SU-DHL-6 (cell line): ENCODE data around the gene NHLRC2.

Source experiments
- H2AFZ ChIP-seq: fragments of 200-600 bp; sonication (generic); 2 replicates; pipeline ENCODE4 v1.6.1; 2014; ENCODE audit warnings: low read depth, mild to moderate bottlenecking, moderate library complexity, mixed read lengths, antibody characterized with exemption, low read length; ENCODE audit not compliant: severe bottlenecking
- H3F3A ChIP-seq: fragments of 200-600 bp; shearing (Covaris generic); 2 replicates; pipeline ENCODE4 v1.6.0; 2016; ENCODE audit warnings: antibody characterized with exemption, mild to moderate bottlenecking; ENCODE audit not compliant: insufficient read depth
- H3K27ac ChIP-seq: fragments of 200-600 bp; sonication (generic); 2 replicates; pipeline ENCODE4 v1.5.1; 2016; ENCODE audit warnings: low read depth, mild to moderate bottlenecking, low read length, moderate library complexity, mixed read lengths
- H3K27me3 ChIP-seq: fragments of 200-600 bp; sonication (generic), shearing (Covaris generic); 2 replicates; pipeline ENCODE4 v1.6.0; 2014; ENCODE audit warnings: mild to moderate bottlenecking, low read length
- H3K36me3 ChIP-seq: fragments of 200-600 bp; sonication (generic); 2 replicates; pipeline ENCODE4 v1.6.1; 2014; ENCODE audit warnings: mild to moderate bottlenecking, low read length, mixed read lengths
- H3K4me2 ChIP-seq: fragments of 300-600, 200-600 bp; shearing (Covaris generic), sonication (generic); 2 replicates; pipeline ENCODE4 v1.6.0; 2014; ENCODE audit warnings: low read length, low read depth, mild to moderate bottlenecking; ENCODE audit not compliant: poor library complexity, severe bottlenecking
- H3K4me3 ChIP-seq: fragments of 200-600 bp; sonication (generic); 2 replicates; pipeline ENCODE4 v1.5.1; 2014; ENCODE audit warnings: antibody characterized with exemption, low read length, mild to moderate bottlenecking, mixed read lengths; ENCODE audit not compliant: insufficient read depth, poor library complexity, severe bottlenecking
- H3K79me2 ChIP-seq: fragments of 200-600 bp; sonication (generic); 2 replicates; pipeline ENCODE4 v1.6.1; 2014; ENCODE audit warnings: mild to moderate bottlenecking, low read length, moderate library complexity; ENCODE audit not compliant: insufficient read depth
- H3K9ac ChIP-seq: fragments of 200-600 bp; sonication (generic); 2 replicates; pipeline ENCODE4 v1.7.0; 2014; ENCODE audit warnings: mild to moderate bottlenecking, low read length
- H3K9me2 ChIP-seq: fragments of 200-600 bp; sonication (generic); replicated peaks from 2 replicates; pipeline ENCODE4 v1.6.1; 2014; ENCODE audit warnings: low read length; ENCODE audit not compliant: insufficient read depth
- H3K9me3 ChIP-seq: fragments of 200-600 bp; sonication (generic); 2 replicates; pipeline ENCODE4 v1.6.1; 2014; ENCODE audit warnings: low read length, mixed read lengths; ENCODE audit not compliant: insufficient read depth
- H4K20me1 ChIP-seq: fragments of 200-600 bp; sonication (generic); 2 replicates; pipeline ENCODE4 v1.6.1; 2014; ENCODE audit warnings: low read depth, mild to moderate bottlenecking, antibody characterized with exemption, low read length, moderate library complexity, mixed read lengths
- CTCF ChIP-seq: fragments of 200-600 bp; sonication (generic); IDR thresholded peaks from one replicate; pipeline ENCODE4 v1.5.1; 2017; ENCODE audit warnings: antibody characterized with exemption, mild to moderate bottlenecking, low read length, moderate library complexity; ENCODE audit not compliant: insufficient read depth, poor library complexity, severe bottlenecking
- EZH2phosphoT487 ChIP-seq: fragments of 200-600 bp; sonication (generic), shearing (Covaris generic); conservative IDR thresholded peaks from 2 replicates; pipeline ENCODE4 v1.6.1; 2018; ENCODE audit warnings: mild to moderate bottlenecking, antibody characterized with exemption, low read length, moderate library complexity, mixed read lengths

Gene NHLRC2

GRCh38 chr10:113929522-113929921 lies 75.1 kb downstream of the NHLRC2 start:
- Histone ChIP-seq H2AFZ (no peak overlapping the region), H3K9ac (no peak overlapping the region), H3K79me2 (no peaks in the 10 kb centered on the region), H3K36me3 (no peaks in the 10 kb centered on the region), H3F3A (no peaks in the 10 kb centered on the region), H3K9me3 (no peaks in the 10 kb centered on the region; the same call in 1 of the 2 replicates), H3K4me3 (no peak overlapping the region), H3K27me3 (no peaks in the 10 kb centered on the region), H3K27ac (no peak overlapping the region), H4K20me1 (no peaks in the 10 kb centered on the region), H3K4me2 (no peak overlapping the region), H3K9me2 (no peaks in the 10 kb centered on the region)
- no peak for TF ChIP-seq EZH2phosphoT487
- no peak for TF ChIP-seq CTCF

DNA sequence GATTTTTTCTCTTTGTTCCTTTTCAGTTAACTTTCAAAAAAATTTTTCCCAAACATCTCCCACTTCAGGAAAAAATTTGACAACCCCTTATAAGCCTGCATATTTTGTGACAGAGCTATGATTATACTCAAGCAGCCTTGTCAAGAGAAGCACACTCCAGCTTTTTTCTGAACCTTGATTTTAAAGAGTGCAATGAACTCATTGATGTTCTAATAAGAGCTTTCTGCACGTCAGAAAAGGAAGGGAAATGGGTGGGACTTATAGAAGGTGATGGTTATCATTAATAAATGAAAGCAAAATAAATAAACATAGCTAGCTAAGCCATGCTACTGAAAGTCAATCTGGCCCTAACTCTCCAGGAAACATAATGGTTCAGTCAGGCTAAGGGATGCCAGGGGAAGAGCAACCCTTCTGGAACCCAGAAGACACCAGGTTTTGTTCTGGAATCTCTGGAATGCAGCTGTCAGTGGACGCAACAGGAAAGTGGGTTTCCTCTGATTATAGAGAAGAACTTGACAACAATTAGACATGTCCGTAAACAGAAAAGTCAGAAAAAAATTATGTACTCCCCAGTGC lies 76.1 kb downstream of the NHLRC2 start:
- H3K79me2 ChIP-seq: no peaks in the 10 kb centered on the region
- no peak overlapping the region for H2AFZ ChIP-seq
- no peak overlapping the region for H3K4me2 ChIP-seq
- no peaks in the 10 kb centered on the region for H3F3A ChIP-seq
- no peaks in the 10 kb centered on the region for H3K36me3 ChIP-seq
- no peak overlapping the region for H3K9ac ChIP-seq
- H3K9me2 ChIP-seq: no peaks in the 10 kb centered on the region
- no peaks in the 10 kb centered on the region for H3K9me3 ChIP-seq
- H3K4me3 ChIP-seq: no peak overlapping the region
- H3K27ac ChIP-seq: no peak overlapping the region
- TF ChIP-seq EZH2phosphoT487 (no peak), CTCF (no peak)
- no peaks in the 10 kb centered on the region for H3K27me3 ChIP-seq
- H4K20me1 ChIP-seq: no peaks in the 10 kb centered on the region

GRCh38 chr10:113932854-113933253 lies 78.4 kb downstream of the NHLRC2 start:
- H3K4me2 ChIP-seq: no peak overlapping the region
- no peaks in the 10 kb centered on the region for H3K79me2 ChIP-seq
- TF ChIP-seq CTCF (no peak), EZH2phosphoT487 (no peak)
- H4K20me1 ChIP-seq: no peaks in the 10 kb centered on the region
- H3K9ac ChIP-seq: no peak overlapping the region
- H3K9me3 ChIP-seq: no peaks in the 10 kb centered on the region
- no peak overlapping the region for H3K4me3 ChIP-seq
- no peaks in the 10 kb centered on the region for H3K9me2 ChIP-seq
- H3F3A ChIP-seq: no peaks in the 10 kb centered on the region
- H3K27me3 ChIP-seq: no peaks in the 10 kb centered on the region
- no peak overlapping the region for H2AFZ ChIP-seq
- no peaks in the 10 kb centered on the region for H3K36me3 ChIP-seq
- H3K27ac ChIP-seq: no peak overlapping the region
